ENCODE results near the gene SLC37A3.

The SLC37A3 gene

GRCh38 chr7:140310337-140311002, 87.9 kb downstream of the SLC37A3 start:
- DNase-seq = no peak

GRCh38 chr7:140308060-140308459, 90.3 kb downstream of the SLC37A3 start:
- DNase-seq = no peak

DNA sequence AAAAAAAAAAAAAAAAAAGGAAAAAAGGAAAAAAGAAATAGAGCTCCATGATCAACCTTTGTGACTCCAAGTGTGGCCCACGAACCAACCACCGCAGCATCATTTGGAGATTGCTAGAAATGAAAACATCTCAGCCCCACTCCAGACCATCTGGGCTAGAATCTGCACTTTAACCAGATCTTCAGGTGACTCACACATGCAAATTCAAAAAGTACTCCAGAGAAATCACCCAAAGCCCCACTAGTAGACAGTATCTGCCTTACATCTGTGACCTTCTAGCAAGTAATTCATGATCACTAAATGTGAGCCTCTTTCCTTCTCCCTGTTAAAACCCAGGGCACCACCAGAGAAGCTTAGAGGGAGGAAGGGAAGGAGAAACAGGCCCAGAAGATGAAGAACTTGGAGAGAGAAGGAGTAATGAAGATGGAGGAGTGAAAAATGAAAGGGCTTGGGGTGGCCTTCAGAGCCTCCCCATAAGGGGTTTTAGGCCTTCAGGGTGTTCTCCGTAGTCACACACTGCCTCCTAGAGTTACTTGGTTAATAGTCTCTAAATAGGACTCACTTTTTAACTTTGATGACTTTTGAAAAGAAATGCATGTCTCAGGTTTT, 94.0 kb downstream of the SLC37A3 start:
- DNase-seq = peak; percentile 10

DNA sequence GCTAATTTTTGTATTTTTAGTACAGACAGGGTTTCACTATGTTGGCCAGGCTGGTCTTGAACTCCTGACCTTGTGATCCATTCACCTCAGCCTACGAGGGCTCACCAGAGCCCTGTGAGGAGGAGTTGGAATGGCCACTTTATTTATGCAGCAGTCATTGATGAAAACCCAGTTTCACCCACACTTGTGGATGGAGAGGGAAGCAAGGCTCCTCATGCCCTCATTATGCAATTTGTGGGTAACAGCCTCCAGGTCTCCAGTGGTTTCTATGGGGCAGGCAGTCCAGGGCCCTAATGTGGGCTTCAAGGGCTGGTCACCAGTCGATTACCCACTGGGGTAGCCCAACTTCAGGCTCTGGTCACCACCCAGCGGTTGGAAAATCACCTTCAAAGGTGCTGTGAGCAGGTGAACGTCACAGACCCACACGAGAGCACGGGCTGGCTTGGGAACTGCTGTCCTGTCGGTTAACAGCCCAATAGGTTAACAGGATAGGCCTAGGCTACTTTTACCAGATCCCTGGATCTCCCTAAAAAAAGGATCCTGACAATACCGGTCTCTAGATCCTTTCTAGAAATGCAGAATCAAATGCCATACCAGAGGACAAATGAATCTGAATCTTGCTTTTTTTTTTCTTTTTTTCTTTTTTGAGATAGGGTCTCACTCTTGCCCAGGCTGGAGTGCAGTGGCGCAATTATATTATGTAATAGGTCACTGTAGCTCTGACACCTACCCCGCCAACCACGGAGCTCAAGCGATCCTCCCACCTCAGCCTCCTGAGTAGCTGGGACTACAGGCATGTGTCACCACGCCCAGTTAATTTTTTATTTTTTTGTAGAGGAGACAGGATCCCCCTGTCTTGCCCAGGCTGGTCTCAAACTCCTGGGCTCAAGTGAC, 97.8 kb downstream of the SLC37A3 start:
- no peak for DNase-seq

- no peak for DNase-seq
These were observed 100.1 kb downstream of the SLC37A3 start for GRCh38 chr7:140298213-140298612.

DNA sequence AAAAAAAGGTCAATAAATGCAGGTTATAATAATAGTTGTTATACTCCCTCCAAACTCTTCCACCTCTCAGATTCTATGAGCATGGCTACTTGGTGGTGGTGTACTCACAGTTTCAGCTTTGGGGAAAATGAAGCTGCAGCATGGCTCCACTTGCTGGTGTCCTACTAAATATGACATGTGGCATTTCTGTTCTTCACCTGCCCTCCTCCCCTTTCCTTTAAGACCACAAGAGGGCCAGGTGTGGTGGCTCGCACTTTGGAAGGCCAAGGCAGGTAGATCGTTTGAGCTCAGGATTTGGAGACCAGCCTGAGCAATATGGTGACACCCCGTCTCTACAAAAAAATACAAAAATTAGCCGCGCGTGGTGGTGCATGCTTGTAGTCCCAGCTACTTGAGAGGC, 101.1 kb downstream of the SLC37A3 start:
- no peak for DNase-seq

DNA sequence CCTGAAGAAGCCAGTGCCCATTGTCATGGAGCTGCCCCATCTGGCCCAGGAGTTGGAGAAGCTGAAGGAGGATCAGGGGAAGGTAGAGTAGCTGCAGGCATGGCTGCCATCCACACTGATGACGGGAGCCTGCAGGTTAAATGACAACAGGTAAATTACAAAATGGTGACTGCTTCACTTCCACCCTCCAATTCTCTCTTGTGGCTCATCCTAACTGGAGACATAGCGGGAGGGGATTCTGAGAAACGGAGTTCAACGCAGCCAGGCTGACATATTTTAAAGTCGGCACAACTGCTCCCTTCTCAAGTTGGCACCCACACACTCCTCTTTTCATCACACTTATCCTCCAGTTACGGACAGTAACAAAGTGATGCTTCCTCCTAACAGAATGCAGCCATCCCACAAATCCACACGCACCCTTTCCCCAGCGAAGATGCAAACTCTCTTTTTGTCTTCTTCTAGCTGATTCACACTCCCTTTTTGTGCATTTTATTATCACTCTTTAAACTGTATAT, 103.0 kb downstream of the SLC37A3 start:
- DNase-seq = no peak

DNA sequence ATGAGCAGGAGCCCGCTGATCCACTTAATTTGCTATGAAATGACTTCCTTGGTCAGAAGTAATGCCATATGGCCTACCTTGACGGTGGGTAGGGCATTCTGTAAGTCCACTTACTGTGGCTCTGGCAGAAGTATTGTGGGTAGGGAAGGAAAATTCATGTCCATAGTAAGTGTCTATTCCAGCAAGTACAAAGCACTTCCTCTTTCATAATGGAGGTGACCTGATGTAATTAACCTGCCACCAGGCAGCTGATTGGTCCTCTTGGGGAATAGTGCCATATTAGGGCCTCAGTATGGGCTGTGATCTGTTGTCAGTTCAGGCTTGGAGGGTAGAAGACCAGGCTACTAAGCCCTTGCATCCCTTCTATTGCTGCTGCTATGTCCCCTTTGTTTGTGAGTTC, 103.9 kb downstream of the SLC37A3 start:
- DNase-seq = no peak

DNA sequence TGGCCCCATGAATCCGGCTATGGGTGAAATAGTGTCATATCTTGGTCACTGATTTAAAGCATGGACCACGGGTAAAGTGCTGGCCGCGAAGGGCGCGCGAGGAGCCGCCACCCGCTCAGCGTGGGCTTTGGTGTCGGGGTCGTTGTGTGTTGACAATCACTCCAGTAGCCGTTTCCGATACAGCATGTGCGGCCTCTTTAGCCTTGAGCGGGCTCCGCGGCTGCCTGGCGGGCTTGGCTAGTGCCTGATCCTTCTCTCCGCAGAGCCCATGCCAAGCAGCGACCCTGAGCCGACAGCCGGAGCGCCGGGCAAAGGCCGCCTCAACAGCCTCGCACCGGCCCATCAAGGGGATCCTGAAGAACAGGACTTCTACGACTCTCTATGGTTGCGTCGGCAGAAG, 105.9 kb downstream of the SLC37A3 start:
- no peak for DNase-seq

- DNase-seq = no peak
These were observed 108.5 kb downstream of the SLC37A3 start for GRCh38 chr7:140289804-140290203.

DNA sequence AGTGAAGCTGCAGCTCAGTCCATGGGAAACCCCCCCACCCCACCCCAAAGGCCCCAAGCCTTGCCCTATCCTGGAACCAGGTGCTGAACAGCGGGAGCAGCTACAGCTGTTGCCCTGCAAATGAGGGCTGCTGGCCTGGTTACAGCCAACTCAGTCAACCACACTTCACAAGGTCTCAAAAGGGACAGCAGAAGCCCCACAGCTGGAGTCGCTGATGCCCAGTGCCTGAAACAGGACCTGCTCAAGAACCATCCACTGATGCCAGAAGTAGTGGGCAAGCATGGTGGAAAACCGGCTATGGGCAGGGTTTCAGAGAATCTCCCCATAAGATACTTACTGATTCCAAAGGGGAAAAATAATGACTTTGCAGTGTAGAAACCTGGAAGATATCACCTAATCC, 110.3 kb downstream of the SLC37A3 start:
- DNase-seq = no peak

GRCh38 chr7:140285938-140286337, 112.4 kb downstream of the SLC37A3 start:
- no peak for DNase-seq

DNA sequence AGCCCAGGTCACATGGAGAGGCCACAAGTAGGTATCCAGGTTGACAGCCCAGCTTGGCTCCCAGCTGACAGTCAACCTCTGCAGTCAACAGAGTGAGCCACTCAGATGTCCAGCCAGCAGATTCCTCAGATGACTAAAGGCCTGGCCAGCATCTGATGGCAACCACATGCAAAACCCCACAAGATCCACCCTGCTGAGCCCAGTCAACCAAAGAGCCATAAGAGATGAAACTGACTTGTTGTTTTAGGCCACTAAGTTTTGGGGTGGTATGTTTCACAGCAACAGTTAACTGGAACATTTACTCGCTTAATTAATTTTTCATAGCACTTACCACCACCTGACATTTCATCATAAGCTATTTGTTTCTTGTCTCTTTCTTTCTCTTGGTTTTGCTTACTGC, 114.3 kb downstream of the SLC37A3 start:
- no peak for DNase-seq

Measured in COR-L47 (cell line).